ENCODE results near the gene GPC6. TPM values are rescaled to one million over a fixed set of nuclear protein-coding genes. Genes with fewer than 3 reads are reported as not detected.

The GPC6 gene
- total RNA-seq, 1 donor from 2014 or later: 63.0 TPM

- Histone ChIP-seq H3K9ac (ENCODE audit: low read length) (no peak overlapping the region), H2AFZ (ENCODE audit: low read depth, low read length) (no peak overlapping the region), H3K4me3 (ENCODE audit: insufficient read depth, low read depth, low read length) (no peak overlapping the region), H3K27me3 (ENCODE audit: insufficient read depth, low read length) (no peaks in the 10 kb centered on the region), H3K36me3 (ENCODE audit: insufficient read depth, low read length) (no peaks in the 10 kb centered on the region), H3K27ac (ENCODE audit: low read depth, low read length) (no peak overlapping the region), H3K9me3 (ENCODE audit: insufficient read depth, low read depth, low read length) (no peaks in the 10 kb centered on the region), H3K4me2 (ENCODE audit: low read length) (no peak overlapping the region), H3K79me2 (ENCODE audit: insufficient read depth, low read length) (no peaks in the 10 kb centered on the region), H3K4me1 (ENCODE audit: insufficient read depth, low read length) (no peaks in the 10 kb centered on the region), H4K20me1 (ENCODE audit: insufficient read depth, low read length) (no peaks in the 10 kb centered on the region)
- no peaks in the 10 kb centered on the region for H3K9me3 Mint-ChIP-seq (ENCODE audit: unreplicated experiment)
- FAIRE-seq (no peak), DNase-seq (ENCODE audit: low read depth) (no peak)
- no peaks in the 10 kb centered on the region for H3K36me3 Mint-ChIP-seq (ENCODE audit: low read depth, unreplicated experiment)
- no peaks in the 10 kb centered on the region for H3K27me3 Mint-ChIP-seq (ENCODE audit: low read depth, unreplicated experiment)
- TF ChIP-seq EZH2 (IDR thresholded peaks at IDR 0.05; ENCODE audit: insufficient read depth, low read length) (no peak), CTCF (IDR thresholded peaks at IDR 0.05; ENCODE audit: insufficient read depth, low read depth, low read length) (no peak)
- no peak overlapping the region for H3K4me3 Mint-ChIP-seq (ENCODE audit: unreplicated experiment)
- H3K4me1 Mint-ChIP-seq (ENCODE audit: low read depth, unreplicated experiment): peaks cover 2% of the 10 kb centered on the region
- no peak overlapping the region for H3K27ac Mint-ChIP-seq (ENCODE audit: unreplicated experiment)
These were observed 917.2 kb downstream of the GPC6 start for GRCh38 chr13:94143624-94144350.

- H4K20me1 ChIP-seq (ENCODE audit: insufficient read depth, low read length): no peaks in the 10 kb centered on the region
- H3K4me2 ChIP-seq (ENCODE audit: low read length): no peak overlapping the region
- H3K4me1 Mint-ChIP-seq (ENCODE audit: low read depth, unreplicated experiment): peaks cover 1% of the 10 kb centered on the region
- no peak overlapping the region for H3K4me3 Mint-ChIP-seq (ENCODE audit: unreplicated experiment)
- H3K27ac Mint-ChIP-seq (ENCODE audit: unreplicated experiment): no peak overlapping the region
- H3K27ac ChIP-seq (ENCODE audit: low read depth, low read length): no peak overlapping the region
- H3K4me1 ChIP-seq (ENCODE audit: insufficient read depth, low read length): no peaks in the 10 kb centered on the region
- H2AFZ ChIP-seq (ENCODE audit: low read depth, low read length): no peak overlapping the region
- no peak overlapping the region for H3K4me3 ChIP-seq (ENCODE audit: insufficient read depth, low read depth, low read length)
- no peaks in the 10 kb centered on the region for H3K27me3 ChIP-seq (ENCODE audit: insufficient read depth, low read length)
- no peaks in the 10 kb centered on the region for H3K79me2 ChIP-seq (ENCODE audit: insufficient read depth, low read length)
- H3K27me3 Mint-ChIP-seq (ENCODE audit: low read depth, unreplicated experiment): no peaks in the 10 kb centered on the region
- peaks cover 2% of the 10 kb centered on the region for H3K36me3 Mint-ChIP-seq (ENCODE audit: low read depth, unreplicated experiment)
- no peaks in the 10 kb centered on the region for H3K9me3 ChIP-seq (ENCODE audit: insufficient read depth, low read depth, low read length)
- TF ChIP-seq CTCF (IDR thresholded peaks at IDR 0.05; ENCODE audit: insufficient read depth, low read depth, low read length) (no peak), EZH2 (IDR thresholded peaks at IDR 0.05; ENCODE audit: insufficient read depth, low read length) (no peak)
- H3K36me3 ChIP-seq (ENCODE audit: insufficient read depth, low read length): no peaks in the 10 kb centered on the region
- FAIRE-seq (no peak), DNase-seq (ENCODE audit: low read depth) (no peak)
- H3K9ac ChIP-seq (ENCODE audit: low read length): no peak overlapping the region
- no peaks in the 10 kb centered on the region for H3K9me3 Mint-ChIP-seq (ENCODE audit: unreplicated experiment)
These were observed 919.4 kb downstream of the GPC6 start for GRCh38 chr13:94145966-94146365.

- DNase-seq (ENCODE audit: low read depth) (no peak), FAIRE-seq (no peak)
- H2AFZ ChIP-seq (ENCODE audit: low read depth, low read length): no peak overlapping the region
- H4K20me1 ChIP-seq (ENCODE audit: insufficient read depth, low read length): no peaks in the 10 kb centered on the region
- H3K27ac ChIP-seq (ENCODE audit: low read depth, low read length): no peak overlapping the region
- no peaks in the 10 kb centered on the region for H3K4me1 Mint-ChIP-seq (ENCODE audit: low read depth, unreplicated experiment)
- no peaks in the 10 kb centered on the region for H3K36me3 ChIP-seq (ENCODE audit: insufficient read depth, low read length)
- H3K27ac Mint-ChIP-seq (ENCODE audit: unreplicated experiment): no peak overlapping the region
- H3K9me3 Mint-ChIP-seq (ENCODE audit: unreplicated experiment): peaks cover 5% of the 10 kb centered on the region
- no peak overlapping the region for H3K9ac ChIP-seq (ENCODE audit: low read length)
- H3K4me1 ChIP-seq (ENCODE audit: insufficient read depth, low read length): no peaks in the 10 kb centered on the region
- H3K4me3 Mint-ChIP-seq (ENCODE audit: unreplicated experiment): no peak overlapping the region
- no peak overlapping the region for H3K4me2 ChIP-seq (ENCODE audit: low read length)
- H3K27me3 ChIP-seq (ENCODE audit: insufficient read depth, low read length): no peaks in the 10 kb centered on the region
- H3K79me2 ChIP-seq (ENCODE audit: insufficient read depth, low read length): no peaks in the 10 kb centered on the region
- no peaks in the 10 kb centered on the region for H3K27me3 Mint-ChIP-seq (ENCODE audit: low read depth, unreplicated experiment)
- no peak overlapping the region for H3K4me3 ChIP-seq (ENCODE audit: insufficient read depth, low read depth, low read length)
- no peaks in the 10 kb centered on the region for H3K9me3 ChIP-seq (ENCODE audit: insufficient read depth, low read depth, low read length)
- peaks cover 2% of the 10 kb centered on the region for H3K36me3 Mint-ChIP-seq (ENCODE audit: low read depth, unreplicated experiment)
- TF ChIP-seq EZH2 (IDR thresholded peaks at IDR 0.05; ENCODE audit: insufficient read depth, low read length) (no peak), CTCF (IDR thresholded peaks at IDR 0.05; ENCODE audit: insufficient read depth, low read depth, low read length) (no peak)
These were observed 927.0 kb downstream of the GPC6 start for GRCh38 chr13:94153586-94153985.

Measured in astrocyte (in vitro differentiated cells and primary cell).